Muscle layer of colon (tissue), 2 donors: ENCODE results near the gene THAP9.
"Not testable (repeated sequence)": the region's sequence is repeated elsewhere in the genome, so short reads cannot be mapped to it uniquely, and the experiment has no call there.

ENCODE experiments used
- H3K27ac ChIP-seq: one replicate; pipeline ENCODE4 v1.7.0; 2013; ENCODE audit warnings: low read depth, mild to moderate bottlenecking, low read length, moderate library complexity
- H3K27me3 ChIP-seq, 2 donors: one replicate each; pipeline ENCODE4 v1.7.0; 2013; ENCODE audit warnings: low read length in 2 of 2, mild to moderate bottlenecking in 2 of 2; ENCODE audit not compliant: insufficient read depth in 2 of 2, control insufficient read depth in 1 of 2
- H3K36me3 ChIP-seq: one replicate; pipeline ENCODE4 v1.7.0; 2013; ENCODE audit warnings: mild to moderate bottlenecking, low read length; ENCODE audit not compliant: insufficient read depth
- H3K4me1 ChIP-seq: one replicate; pipeline ENCODE4 v1.7.0; 2013; ENCODE audit warnings: mild to moderate bottlenecking, low read length; ENCODE audit not compliant: insufficient read depth
- H3K4me3 ChIP-seq, 2 donors: one replicate each; pipeline ENCODE4 v1.7.0; 2013; ENCODE audit warnings: low read length in 2 of 2, low read depth in 1 of 2, mild to moderate bottlenecking in 1 of 2, moderate library complexity in 1 of 2
- H3K9ac ChIP-seq: one replicate; pipeline ENCODE4 v1.7.0; 2013; ENCODE audit warnings: low read length
- H3K9me3 ChIP-seq: one replicate; pipeline ENCODE4 v1.7.0; 2013; ENCODE audit warnings: mild to moderate bottlenecking, low read length
- donor health status: abdominal sarcoma.
- donor health status: Adenocarcinoma of cecum.

The THAP9 gene

GRCh38 chr4:82898322-82899243, 2.0 kb upstream of the THAP9 start:
- peak overlapping the region; percentile 90 to 97 for H3K4me3 ChIP-seq
- H3K9ac ChIP-seq = peak overlapping the region; percentile 76
- H3K27me3 ChIP-seq = no peaks in the 10 kb centered on the region
- H3K9me3 ChIP-seq = no peaks in the 10 kb centered on the region
- H3K4me1 ChIP-seq = peaks cover 36% of the 10 kb centered on the region
- peak overlapping the region; percentile 30 for H3K27ac ChIP-seq
- H3K36me3 ChIP-seq = peaks cover 19% of the 10 kb centered on the region

DNA sequence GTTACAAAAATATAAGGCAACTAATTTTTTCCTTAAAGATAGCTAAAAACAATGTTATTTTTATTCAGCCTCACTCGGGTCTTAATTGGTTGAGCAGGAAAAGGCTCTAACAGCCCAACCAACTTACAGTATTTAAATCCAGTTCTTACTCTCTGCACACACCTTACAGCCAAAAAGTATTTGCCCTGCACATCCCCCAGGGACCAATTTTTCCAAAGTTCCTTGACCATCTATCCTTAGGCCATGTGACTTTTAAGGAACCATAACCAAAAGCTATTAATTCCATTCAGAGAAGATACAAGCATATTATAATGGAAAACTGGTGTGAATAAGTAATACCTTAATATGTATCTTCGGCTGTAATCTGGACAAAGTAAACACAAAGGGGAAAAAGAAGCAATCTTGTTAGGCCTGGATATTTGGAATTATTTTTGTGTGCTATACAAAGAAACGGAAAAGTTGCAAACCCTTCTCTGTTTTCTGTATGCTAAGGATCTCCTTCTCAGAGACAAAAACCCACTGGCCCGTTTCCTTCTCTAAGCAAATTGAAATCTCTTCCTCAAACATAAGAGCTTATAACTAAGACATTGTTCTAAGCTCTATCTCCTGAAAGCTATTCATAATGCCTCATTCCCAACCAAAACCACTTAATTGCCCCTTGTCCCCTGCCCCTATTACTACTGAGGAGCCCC, 1.0 kb upstream of the THAP9 start:
- Histone ChIP-seq H3K36me3 (peaks cover 11% of the 10 kb centered on the region), H3K9ac (peak overlapping the region; percentile 76), H3K9me3 (no peaks in the 10 kb centered on the region), H3K4me1 (peaks cover 36% of the 10 kb centered on the region), H3K27me3 (no peaks in the 10 kb centered on the region), H3K27ac (peak overlapping the region; percentile 91), H3K4me3 (peak overlapping the region; percentile 90 to 97)

- peak overlapping the region; percentile 76 for H3K9ac ChIP-seq
- H3K9me3 ChIP-seq = no peaks in the 10 kb centered on the region
- H3K4me3 ChIP-seq = peak overlapping the region; percentile 90 to 97
- no peaks in the 10 kb centered on the region for H3K27me3 ChIP-seq
- H3K36me3 ChIP-seq = peaks cover 7% of the 10 kb centered on the region
- H3K27ac ChIP-seq = peak overlapping the region; percentile 91
- peaks cover 36% of the 10 kb centered on the region for H3K4me1 ChIP-seq
Measured at GRCh38 chr4:82900066-82900410, 497 bp upstream of the THAP9 start.

GRCh38 chr4:82901183-82901718, 716 bp downstream of the THAP9 start:
- no peaks in the 10 kb centered on the region for H3K9me3 ChIP-seq
- peak overlapping the region; percentile 90 to 97 for H3K4me3 ChIP-seq
- peak overlapping the region; percentile 95 for H3K9ac ChIP-seq
- no peaks in the 10 kb centered on the region for H3K27me3 ChIP-seq
- peaks cover 36% of the 10 kb centered on the region for H3K4me1 ChIP-seq
- H3K36me3 ChIP-seq = no peaks in the 10 kb centered on the region
- peak overlapping the region; percentile 91 for H3K27ac ChIP-seq

GRCh38 chr4:82903737-82904136, 3.2 kb downstream of the THAP9 start:
- Histone ChIP-seq H3K9me3 (no peaks in the 10 kb centered on the region), H3K4me3 (no peak overlapping the region), H3K27ac (no peak overlapping the region), H3K36me3 (no peaks in the 10 kb centered on the region), H3K27me3 (no peaks in the 10 kb centered on the region), H3K4me1 (peaks cover 19% of the 10 kb centered on the region), H3K9ac (no peak overlapping the region)

- Histone ChIP-seq H3K27ac (no peak overlapping the region), H3K9ac (no peak overlapping the region), H3K36me3 (no peaks in the 10 kb centered on the region), H3K27me3 (no peaks in the 10 kb centered on the region), H3K4me3 (no peak overlapping the region), H3K9me3 (no peaks in the 10 kb centered on the region), H3K4me1 (peaks cover 11% of the 10 kb centered on the region)
Measured at GRCh38 chr4:82905205-82905604, 4.7 kb downstream of the THAP9 start.

- no peaks in the 10 kb centered on the region for H3K9me3 ChIP-seq
- no peak overlapping the region for H3K27ac ChIP-seq
- H3K4me3 ChIP-seq = no peak overlapping the region
- peaks cover under 1% of the 10 kb centered on the region for H3K36me3 ChIP-seq
- H3K27me3 ChIP-seq = no peaks in the 10 kb centered on the region
- H3K9ac ChIP-seq = no peak overlapping the region
- H3K4me1 ChIP-seq = peaks cover 10% of the 10 kb centered on the region
Measured at GRCh38 chr4:82906469-82906868, 5.9 kb downstream of the THAP9 start.

DNA sequence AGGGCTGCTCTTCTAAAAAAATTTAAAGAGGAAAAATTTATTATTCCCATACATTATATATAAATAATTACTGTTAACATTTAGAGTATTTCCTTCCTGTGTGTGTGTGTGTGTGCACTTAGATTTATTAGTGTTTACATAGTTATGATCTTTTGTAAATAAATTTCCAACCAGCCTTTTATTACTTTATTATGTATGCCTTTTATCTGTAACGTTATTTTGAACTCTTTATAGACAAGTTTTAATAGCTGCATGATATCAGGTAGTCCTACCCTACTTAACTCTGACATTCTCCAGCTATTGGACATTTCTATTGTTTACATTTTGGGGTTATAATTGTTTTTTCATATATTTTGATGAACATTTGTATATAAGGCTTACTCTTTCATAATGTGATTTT, 8.8 kb downstream of the THAP9 start:
- H3K9ac ChIP-seq = no peak overlapping the region
- H3K4me3 ChIP-seq = no peak overlapping the region
- H3K36me3 ChIP-seq = peaks cover 4% of the 10 kb centered on the region
- no peaks in the 10 kb centered on the region for H3K9me3 ChIP-seq
- H3K27ac ChIP-seq = no peak overlapping the region
- no peaks in the 10 kb centered on the region for H3K27me3 ChIP-seq
- H3K4me1 ChIP-seq = no peaks in the 10 kb centered on the region

DNA sequence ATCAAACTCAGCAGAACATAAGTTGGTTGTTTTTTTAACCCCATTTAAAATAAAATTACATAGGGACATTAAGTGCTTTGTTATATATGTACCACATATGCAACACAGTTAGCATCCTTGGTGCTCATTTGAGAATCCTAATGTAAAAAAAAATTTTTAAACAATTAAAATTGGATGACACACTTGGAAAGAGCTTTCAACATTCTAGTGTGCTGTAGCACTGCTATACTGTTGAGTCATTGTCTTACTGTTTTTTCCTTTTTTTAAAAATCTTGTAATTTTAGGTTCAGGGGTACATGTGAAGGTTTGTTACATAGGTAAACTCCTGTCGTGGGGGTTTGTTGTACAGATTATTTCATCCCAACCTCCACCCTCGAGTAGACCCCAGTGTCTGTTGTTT, 12.8 kb downstream of the THAP9 start:
- Histone ChIP-seq H3K4me1 (no peaks in the 10 kb centered on the region), H3K4me3 (no peak overlapping the region), H3K9ac (no peak overlapping the region), H3K27ac (no peak overlapping the region), H3K9me3 (no peaks in the 10 kb centered on the region), H3K36me3 (peaks cover 4% of the 10 kb centered on the region), H3K27me3 (no peaks in the 10 kb centered on the region)

GRCh38 chr4:82913968-82914367, 13.4 kb downstream of the THAP9 start:
- not testable (repeated sequence) for H3K27ac ChIP-seq, H3K4me1 ChIP-seq, H3K4me3 ChIP-seq, H3K9me3 ChIP-seq, H3K9ac ChIP-seq, H3K36me3 ChIP-seq, H3K27me3 ChIP-seq

GRCh38 chr4:82918091-82918490, 17.6 kb downstream of the THAP9 start:
- no peaks in the 10 kb centered on the region for H3K36me3 ChIP-seq
- no peaks in the 10 kb centered on the region for H3K9me3 ChIP-seq
- no peak overlapping the region for H3K4me3 ChIP-seq
- no peak overlapping the region for H3K27ac ChIP-seq
- no peak overlapping the region for H3K9ac ChIP-seq
- H3K4me1 ChIP-seq = no peaks in the 10 kb centered on the region
- H3K27me3 ChIP-seq = no peaks in the 10 kb centered on the region
